Measurements from ENCODE around the gene ZNRD2. TPM values are rescaled to one million over a fixed set of nuclear protein-coding genes. Genes with fewer than 3 reads are reported as not detected.

The ZNRD2 gene
- total RNA-seq, 4 donors from 2014 or later: 28.2 to 79.1 (median 41.3) TPM

GRCh38 chr11:65576232-65576866, 6.1 kb downstream of the ZNRD2 start:
- TF ChIP-seq POLR2A (IDR thresholded peaks at IDR 0.05) (no peak), CTCF (IDR thresholded peaks at IDR 0.05) (no peak)
- Histone ChIP-seq H3K9me3 (no peaks in the 10 kb centered on the region), H3K4me1 (peaks cover 32 to 50% of the 10 kb centered on the region in 2 donors), H3K27me3 (no peaks in the 10 kb centered on the region), H3K36me3 (peaks cover 3 to 5% of the 10 kb centered on the region in 2 donors), H3K27ac (peak overlapping the region; percentile 36 to 76 (median 61)), H3K4me3 (replicated peaks in 1 of 3) (peak overlapping the region in 2 of 3 donors; percentile 3 to 62)
- WGBS, 2 donors: 26 to 39% methylated on average over 6 to 16 of the region's 26 CpGs
- intact Hi-C loops (cut with DNase I): no loop called here
- peak in 1 of 2 donors; percentile 26 for DNase-seq

- peaks cover 3 to 5% of the 10 kb centered on the region in 2 donors for H3K36me3 ChIP-seq
- peak in 1 of 2 donors; percentile 21 for DNase-seq
- WGBS, 2 donors: 52 to 58% methylated on average over 14 to 15 of the region's 18 CpGs
- TF ChIP-seq CTCF (IDR thresholded peaks at IDR 0.05) (no peak), POLR2A (IDR thresholded peaks at IDR 0.05) (no peak)
- no peaks in the 10 kb centered on the region for H3K27me3 ChIP-seq
- intact Hi-C loops (cut with DNase I): no loop called here
- no peaks in the 10 kb centered on the region for H3K9me3 ChIP-seq
- peak overlapping the region in 1 of 3 donors; percentile 62 for H3K4me3 ChIP-seq (replicated peaks in 1 of 3)
- H3K27ac ChIP-seq: peak overlapping the region; percentile 36 to 76 (median 61)
- peaks cover 25 to 42% of the 10 kb centered on the region in 2 donors for H3K4me1 ChIP-seq
Measured at GRCh38 chr11:65576867-65577755, 6.8 kb downstream of the ZNRD2 start.

- TF ChIP-seq POLR2A (IDR thresholded peaks at IDR 0.05) (no peak), CTCF (IDR thresholded peaks at IDR 0.05) (no peak)
- Histone ChIP-seq H3K9me3 (no peaks in the 10 kb centered on the region), H3K4me3 (replicated peaks in 1 of 3) (no peak overlapping the region), H3K27me3 (no peaks in the 10 kb centered on the region), H3K27ac (peak overlapping the region in 2 of 3 donors; percentile 61 to 76), H3K36me3 (peaks cover 3 to 5% of the 10 kb centered on the region in 2 donors), H3K4me1 (peaks cover 23 to 40% of the 10 kb centered on the region in 2 donors)
- 19 to 72% methylated on average over 2 of the region's 8 CpGs for WGBS, 2 donors
- intact Hi-C loops (cut with DNase I): no loop called here
- DNase-seq: no peak
Measured at GRCh38 chr11:65577756-65578109, 7.5 kb downstream of the ZNRD2 start.

GRCh38 chr11:65578134-65578533, 7.9 kb downstream of the ZNRD2 start:
- Histone ChIP-seq H3K4me3 (replicated peaks in 1 of 3) (no peak overlapping the region), H3K27me3 (no peaks in the 10 kb centered on the region), H3K36me3 (peaks cover 3 to 5% of the 10 kb centered on the region in 2 donors), H3K9me3 (no peaks in the 10 kb centered on the region), H3K27ac (peak overlapping the region in 1 of 3 donors; percentile 76), H3K4me1 (peaks cover 22 to 38% of the 10 kb centered on the region in 2 donors)
- TF ChIP-seq CTCF (IDR thresholded peaks at IDR 0.05) (no peak), POLR2A (IDR thresholded peaks at IDR 0.05) (no peak)
- intact Hi-C loops (cut with DNase I): no loop called here
- DNase-seq: no peak
- 90 to 94% methylated on average over 7 of the region's 7 CpGs for WGBS, 2 donors

GRCh38 chr11:65578667-65579066, 8.4 kb downstream of the ZNRD2 start:
- Histone ChIP-seq H3K27ac (no peak overlapping the region), H3K4me1 (peaks cover 17 to 33% of the 10 kb centered on the region in 2 donors), H3K4me3 (replicated peaks in 1 of 3) (no peak overlapping the region), H3K36me3 (peaks cover 3 to 5% of the 10 kb centered on the region in 2 donors), H3K27me3 (no peaks in the 10 kb centered on the region), H3K9me3 (no peaks in the 10 kb centered on the region)
- no peak for DNase-seq
- WGBS, 2 donors: 69 to 90% methylated on average over 3 of the region's 3 CpGs
- TF ChIP-seq POLR2A (IDR thresholded peaks at IDR 0.05): no peak
- TF ChIP-seq CTCF (IDR thresholded peaks at IDR 0.05): no peak
- intact Hi-C loops (cut with DNase I): no loop called here
